Activated CD4-positive, CD25-positive, alpha-beta regulatory T cell treated with anti-CD3 and anti-CD28 coated beads, Interleukin-2, amount 50 U/mL, for 24 hours (primary cell): ENCODE data around the gene CMTM2.
"Not testable (repeated sequence)": the region's sequence is repeated elsewhere in the genome, so short reads cannot be mapped to it uniquely, and the experiment has no call there.

ENCODE experiments used
- ATAC-seq, 2 donors: fragments of 150-1000 bp; cut with Tn5 transposase; one replicate each; pipeline ENCODE4 v1.10.0; 2021; ENCODE audit warnings: mild to moderate bottlenecking in 1 of 2, moderate library complexity in 1 of 2

CMTM2 gene

GRCh38 chr16:66553223-66553622 is 26.0 kb upstream of the CMTM2 start:
- no peak for ATAC-seq

DNA sequence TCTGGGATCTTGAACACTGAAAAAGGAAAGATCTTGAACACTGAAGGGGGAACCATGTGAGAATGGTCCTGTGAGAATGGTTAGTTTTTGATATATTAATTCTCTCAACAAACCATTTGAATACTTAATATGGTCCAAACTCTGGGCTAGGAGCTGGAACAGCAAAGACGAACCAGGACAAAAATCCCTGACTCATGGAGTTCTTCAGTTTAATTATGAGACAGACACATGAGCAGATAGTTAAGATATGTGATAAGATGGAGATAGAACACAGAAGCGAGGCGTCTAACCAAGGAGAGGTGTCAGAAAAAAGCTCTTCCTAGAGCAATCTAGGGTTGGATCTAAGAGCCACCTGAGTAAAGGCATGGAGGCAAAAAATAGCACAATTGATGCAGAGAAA is 25.2 kb upstream of the CMTM2 start:
- ATAC-seq: no peak

DNA sequence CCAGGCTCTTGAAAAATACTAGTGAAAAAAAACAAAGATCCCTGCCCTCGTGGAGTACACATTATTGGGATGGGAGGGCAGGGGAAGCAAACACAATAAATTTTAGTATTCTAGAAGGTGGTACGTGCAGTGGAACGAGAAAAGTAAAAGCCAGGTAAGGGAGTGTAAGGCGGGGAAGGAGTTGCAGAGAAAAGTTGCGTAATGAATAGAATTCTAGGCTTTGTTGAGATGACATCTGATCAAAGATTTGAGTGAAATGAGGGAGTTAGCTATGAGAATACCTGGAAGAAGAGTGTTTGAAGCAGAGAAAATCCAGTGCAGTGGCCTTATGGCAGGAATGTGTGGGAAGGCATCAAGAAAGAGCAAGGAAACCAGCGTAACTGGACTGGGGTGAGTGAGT is 24.8 kb upstream of the CMTM2 start:
- no peak for ATAC-seq

DNA sequence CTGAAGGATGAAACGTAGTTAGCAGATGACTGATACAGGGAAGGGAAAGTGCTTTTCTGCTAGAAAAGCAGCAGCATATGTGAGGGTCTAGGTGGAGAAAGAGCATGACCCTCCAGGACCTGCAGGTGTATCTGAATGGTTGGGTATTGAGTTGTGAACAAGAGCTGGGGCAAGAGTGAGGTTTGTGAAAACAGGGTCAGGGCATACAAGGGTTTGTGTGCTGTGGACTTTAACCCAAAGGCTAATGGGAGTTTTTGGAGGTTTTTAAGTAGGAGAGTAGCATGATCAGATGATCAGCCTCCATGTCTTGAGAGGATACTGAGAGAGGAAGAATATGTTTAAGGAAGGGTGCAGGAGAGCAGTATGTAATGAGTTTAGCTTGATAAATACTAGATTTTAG is 19.2 kb upstream of the CMTM2 start:
- ATAC-seq: no peak

DNA sequence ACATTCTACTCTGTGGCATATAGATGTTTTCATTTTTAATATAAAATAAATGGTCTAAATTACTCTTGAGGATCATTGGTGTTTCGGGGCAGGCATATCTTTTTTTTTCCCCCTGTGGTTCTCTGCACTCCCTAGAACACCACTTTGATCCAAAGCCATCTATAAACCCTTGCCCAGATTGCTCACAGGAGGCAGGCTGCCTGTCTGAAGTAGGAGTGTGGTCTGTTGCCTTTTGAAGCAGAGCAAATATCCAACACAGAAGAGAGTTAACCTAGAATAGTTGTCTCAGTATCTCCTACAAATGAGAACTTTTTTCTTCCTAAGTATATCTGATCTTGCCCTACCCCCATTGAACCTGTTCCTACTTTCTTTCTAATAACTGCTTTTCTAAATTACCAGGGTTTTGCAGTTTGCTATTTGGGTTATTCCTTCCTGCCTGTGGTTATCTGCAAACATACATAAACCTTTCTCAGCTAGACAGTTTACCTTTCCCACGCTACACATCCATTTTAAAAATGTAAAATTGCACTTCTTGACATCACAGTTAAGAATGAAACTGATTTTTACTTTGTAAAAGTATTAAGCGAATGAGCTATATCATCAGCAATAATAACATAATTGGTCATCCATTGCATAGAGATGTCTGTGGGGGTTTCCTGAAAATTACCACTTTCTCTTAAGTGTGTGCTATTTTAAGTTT is 17.7 kb upstream of the CMTM2 start:
- ATAC-seq: no peak

DNA sequence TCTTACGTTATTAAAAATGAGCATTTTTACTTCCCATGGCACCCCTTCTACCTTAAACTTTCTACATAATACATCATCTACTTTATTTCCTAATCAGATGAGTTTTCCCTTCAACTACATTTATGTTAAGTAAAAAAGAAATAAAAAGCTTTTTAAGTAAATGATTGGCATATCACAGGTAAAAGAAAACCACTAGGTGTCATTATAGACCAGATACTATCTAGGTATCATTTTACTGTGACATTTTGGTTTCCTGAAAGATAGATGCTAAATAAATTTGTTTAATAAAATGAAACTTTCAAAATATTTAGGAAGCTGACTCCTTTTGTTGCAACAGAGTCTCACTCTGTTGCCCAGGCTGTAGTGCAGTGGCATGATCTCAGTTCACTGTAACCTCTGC is 16.9 kb upstream of the CMTM2 start:
- ATAC-seq: no peak

DNA sequence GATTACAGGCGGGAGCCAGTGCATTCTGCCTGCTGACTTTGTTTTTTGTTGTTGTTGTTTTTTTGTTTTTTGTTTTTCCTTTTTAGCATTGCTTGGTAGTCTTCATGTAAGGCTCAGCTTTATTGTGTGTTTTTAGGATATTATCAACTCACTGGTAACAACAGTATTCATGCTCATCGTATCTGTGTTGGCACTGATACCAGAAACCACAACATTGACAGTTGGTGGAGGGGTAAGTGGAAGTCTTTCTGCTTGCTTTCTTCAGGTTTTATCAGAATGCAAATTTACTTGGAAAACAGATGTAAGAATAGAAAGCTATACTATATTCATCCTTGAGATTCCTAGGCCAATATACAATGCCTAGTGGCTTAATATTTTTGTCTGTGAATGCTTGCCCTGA is 16.3 kb upstream of the CMTM2 start:
- ATAC-seq: no peak

- ATAC-seq: peak; percentile 77 to 86
Observed at GRCh38 chr16:66563574-66564334, 15.5 kb upstream of the CMTM2 start.

GRCh38 chr16:66566051-66566901 is 13.0 kb upstream of the CMTM2 start, which contains the start of gene CMTM1:
TSS of gene CMTM1 (plus strand) at chr16:66566439. CDS start at chr16:66566514, 75 bp downstream.
- ATAC-seq: no peak

DNA sequence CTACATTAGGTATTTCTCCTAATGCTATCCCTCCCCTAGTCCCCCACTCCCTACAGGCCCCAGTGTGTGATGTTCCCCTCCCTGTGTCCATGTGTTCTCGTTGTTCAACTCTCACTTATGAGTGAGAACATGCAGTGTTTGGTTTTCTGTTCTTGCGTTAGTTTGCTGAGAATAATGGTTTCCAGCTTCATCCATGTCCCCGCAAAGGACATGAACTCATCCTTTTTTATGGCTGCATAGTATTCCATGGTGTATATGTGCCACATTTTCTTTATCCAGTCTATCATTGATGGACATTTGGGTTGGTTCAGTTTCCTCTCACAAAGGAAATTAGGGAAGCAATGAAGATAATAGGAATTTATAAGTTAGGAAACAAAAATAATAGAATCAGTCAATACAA is 12.0 kb upstream of the CMTM2 start:
- not testable (repeated sequence) for ATAC-seq

GRCh38 chr16:66568355-66568754 is 10.9 kb upstream of the CMTM2 start:
- ATAC-seq: no peak

DNA sequence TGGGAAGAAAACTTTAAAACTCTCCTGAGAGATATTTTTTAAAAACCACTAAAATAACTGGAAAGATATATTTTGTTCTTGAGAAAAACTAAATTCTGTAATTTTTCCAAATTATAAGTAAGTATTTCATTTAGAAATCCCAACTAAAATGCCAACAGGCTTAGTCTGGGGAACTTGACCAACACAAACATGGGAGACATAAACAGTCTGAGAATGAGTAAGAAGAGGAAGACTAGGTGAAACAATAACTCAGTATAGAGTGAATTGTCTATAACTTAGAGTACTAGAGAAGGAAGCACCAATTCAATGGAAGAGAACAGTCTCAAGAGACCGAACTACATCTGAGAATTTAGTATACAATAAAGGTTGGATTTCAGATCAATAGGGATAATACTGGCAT is 10.1 kb upstream of the CMTM2 start:
- no peak for ATAC-seq

DNA sequence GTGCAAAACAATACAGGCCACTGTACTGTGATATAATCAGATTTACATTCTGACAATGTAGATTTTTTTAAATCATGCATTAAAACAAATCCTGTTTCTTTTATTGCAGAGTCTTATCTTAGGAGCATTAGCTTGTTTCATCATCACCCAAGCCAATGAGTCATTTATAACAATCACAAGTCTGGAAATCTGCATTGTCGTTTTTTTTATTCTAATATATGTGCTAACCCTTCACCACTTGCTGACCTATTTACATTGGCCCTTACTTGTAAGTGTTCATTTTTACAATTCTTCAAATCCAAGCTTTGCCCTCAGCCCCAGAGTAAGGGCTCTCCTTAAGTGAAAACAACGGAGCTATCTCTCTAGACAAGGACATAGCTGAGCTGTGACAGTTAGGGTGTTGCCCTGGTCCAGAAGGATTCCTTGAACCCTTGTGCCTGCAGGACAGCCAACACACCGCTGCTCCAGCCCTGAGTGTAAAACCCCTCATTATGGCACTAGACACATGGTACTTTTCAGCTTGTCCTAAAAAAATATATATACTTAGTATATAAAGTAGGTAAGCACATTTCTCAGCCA is 9.3 kb upstream of the CMTM2 start:
- no peak for ATAC-seq

GRCh38 chr16:66572356-66572755 is 6.9 kb upstream of the CMTM2 start:
- no peak for ATAC-seq

GRCh38 chr16:66574081-66574480 is 5.2 kb upstream of the CMTM2 start:
- no peak for ATAC-seq

- ATAC-seq: no peak
Observed at GRCh38 chr16:66574531-66574930, 4.7 kb upstream of the CMTM2 start.

GRCh38 chr16:66575060-66575459 is 4.2 kb upstream of the CMTM2 start:
- no peak for ATAC-seq

- ATAC-seq: no peak
Observed at GRCh38 chr16:66576296-66576695, 3.0 kb upstream of the CMTM2 start.

DNA sequence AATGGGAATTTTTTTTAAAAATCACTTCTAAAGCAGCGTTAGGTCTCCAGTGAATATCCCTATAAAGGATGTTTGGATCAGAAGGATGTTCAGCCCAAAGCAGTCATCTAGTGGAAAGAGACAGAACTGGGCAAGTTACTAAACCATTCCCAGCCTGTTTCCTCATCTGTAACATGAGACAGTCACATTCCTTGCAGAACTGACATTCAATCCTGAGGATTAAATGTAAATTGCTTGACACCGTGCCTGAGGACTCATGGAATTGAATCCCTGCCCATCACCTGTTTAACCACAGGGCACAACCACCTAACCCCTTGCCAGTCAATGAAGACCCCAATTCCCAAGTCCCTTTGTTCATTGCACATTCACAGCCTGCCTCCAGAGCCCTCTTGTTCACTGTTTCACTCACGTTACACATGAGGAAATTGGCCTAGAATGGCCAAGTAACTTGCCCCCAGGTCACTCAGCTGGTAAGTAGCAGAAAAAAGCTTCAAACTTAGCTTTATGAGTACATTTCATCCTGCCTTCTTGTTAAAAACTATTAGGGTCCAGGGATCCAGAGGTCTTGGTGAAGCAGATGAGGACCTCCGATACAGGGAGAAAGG is 1.4 kb downstream of the CMTM2 start:
- ATAC-seq: no peak

GRCh38 chr16:66581246-66581952 is 2.1 kb downstream of the CMTM2 start:
- no peak for ATAC-seq

GRCh38 chr16:66585481-66586239 is 6.4 kb downstream of the CMTM2 start:
- ATAC-seq: no peak
